SU-DHL-6 (cell line): ENCODE data around the gene HS6ST2.

Source experiments
- CTCF ChIP-seq: fragments of 200-600 bp; sonication (generic); IDR thresholded peaks from one replicate; pipeline ENCODE4 v1.5.1; 2017; ENCODE audit warnings: antibody characterized with exemption, mild to moderate bottlenecking, low read length, moderate library complexity; ENCODE audit not compliant: insufficient read depth, poor library complexity, severe bottlenecking
- EZH2phosphoT487 ChIP-seq: fragments of 200-600 bp; sonication (generic), shearing (Covaris generic); conservative IDR thresholded peaks from 2 replicates; pipeline ENCODE4 v1.6.1; 2018; ENCODE audit warnings: mild to moderate bottlenecking, antibody characterized with exemption, low read length, moderate library complexity, mixed read lengths

- TF ChIP-seq CTCF (no peak), EZH2phosphoT487 (no peak)
These were observed 192.0 kb downstream of the HS6ST2 start for GRCh38 chrX:132766452-132766851.
